D341Med (cell line): ENCODE data around the gene CPLX3.

Source experiments
- DNase-seq: peaks from one replicate; pipeline ENCODE4 v3.0.0; 2012; ENCODE audit warnings: low spot score

The CPLX3 gene

GRCh38 chr15:74845208-74845568 is 18.8 kb downstream of the CPLX3 start:
- no peak for DNase-seq

GRCh38 chr15:74845581-74845980 is 19.2 kb downstream of the CPLX3 start:
- DNase-seq, result no peak

GRCh38 chr15:74847432-74847831 is 21.0 kb downstream of the CPLX3 start:
- no peak for DNase-seq

- no peak for DNase-seq
Observed at GRCh38 chr15:74850393-74850792, 24.0 kb downstream of the CPLX3 start.

- no peak for DNase-seq
Observed at GRCh38 chr15:74851960-74852359, 25.5 kb downstream of the CPLX3 start.

GRCh38 chr15:74854453-74855022 is 28.1 kb downstream of the CPLX3 start:
- DNase-seq, result no peak

- no peak for DNase-seq
Observed at GRCh38 chr15:74855857-74856256, 29.4 kb downstream of the CPLX3 start.

GRCh38 chr15:74856537-74856936 is 30.1 kb downstream of the CPLX3 start:
- no peak for DNase-seq

GRCh38 chr15:74857082-74857655 is 30.7 kb downstream of the CPLX3 start:
- no peak for DNase-seq

- DNase-seq, result no peak
Observed at GRCh38 chr15:74857671-74858368, 31.4 kb downstream of the CPLX3 start.

- DNase-seq, result no peak
Observed at GRCh38 chr15:74858369-74858740, 31.9 kb downstream of the CPLX3 start.

GRCh38 chr15:74863239-74864056 is 37.0 kb downstream of the CPLX3 start:
- DNase-seq, result no peak

- no peak for DNase-seq
Observed at GRCh38 chr15:74864296-74864695, 37.9 kb downstream of the CPLX3 start.

GRCh38 chr15:74865316-74865715 is 38.9 kb downstream of the CPLX3 start:
- no peak for DNase-seq

GRCh38 chr15:74866090-74866489 is 39.7 kb downstream of the CPLX3 start:
- no peak for DNase-seq

GRCh38 chr15:74867466-74868038 is 41.1 kb downstream of the CPLX3 start:
- no peak for DNase-seq

GRCh38 chr15:74868059-74868458 is 41.6 kb downstream of the CPLX3 start:
- DNase-seq, result no peak

GRCh38 chr15:74869372-74869725 is 42.9 kb downstream of the CPLX3 start:
- no peak for DNase-seq

- no peak for DNase-seq
Observed at GRCh38 chr15:74869726-74870407, 43.4 kb downstream of the CPLX3 start.

- DNase-seq, result no peak
Observed at GRCh38 chr15:74870436-74871215, 44.2 kb downstream of the CPLX3 start.

GRCh38 chr15:74872702-74873035 is 46.2 kb downstream of the CPLX3 start:
- DNase-seq, result no peak
